ENCODE data around the gene TMEM163.
"Not testable (repeated sequence)": the region's sequence is repeated elsewhere in the genome, so short reads cannot be mapped to it uniquely, and the experiment has no call there.

TMEM163 gene

DNA sequence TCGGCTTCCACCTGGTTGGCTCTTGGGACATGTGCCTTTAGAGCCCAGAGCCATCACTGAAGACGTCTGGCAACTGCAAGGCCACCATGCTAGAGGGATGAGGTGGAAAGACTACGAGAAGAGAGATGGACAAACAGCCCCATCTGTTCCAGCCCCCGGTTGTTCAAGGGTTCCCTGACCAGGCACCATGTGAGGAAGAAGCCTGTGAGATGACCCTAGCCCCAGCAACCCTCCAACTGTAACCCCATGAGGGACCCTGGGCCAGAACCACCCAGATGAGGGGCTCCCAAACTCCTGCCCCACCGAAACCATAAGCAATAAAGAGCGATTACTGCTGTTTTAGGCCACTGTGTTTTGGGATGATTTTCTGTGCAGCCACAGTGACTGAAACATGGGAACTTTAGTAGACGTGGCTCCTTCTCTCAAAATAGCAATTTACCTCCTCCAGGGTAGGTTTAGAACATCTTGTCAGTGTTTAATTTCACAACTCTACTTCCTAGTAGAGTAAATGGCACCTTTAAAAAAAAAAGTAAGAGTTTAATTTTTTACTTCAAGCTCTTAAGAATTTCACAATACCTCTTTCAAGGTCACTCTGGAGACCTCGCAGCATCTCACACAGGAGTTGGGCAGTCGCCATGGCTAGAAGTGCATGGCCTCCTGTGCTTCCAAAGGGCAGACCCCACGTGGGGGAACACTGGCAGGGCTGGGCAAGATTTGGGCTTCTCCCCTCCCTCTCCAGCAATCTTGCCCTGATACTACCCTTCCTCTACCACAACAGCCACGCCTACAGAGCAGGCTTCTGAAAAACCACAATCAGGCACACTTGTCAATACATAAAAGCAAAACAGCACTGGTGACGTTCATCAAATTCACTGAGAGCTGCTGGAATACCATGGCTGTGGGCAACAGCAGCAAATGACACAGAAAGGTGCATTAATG, 48.8 kb downstream of the TMEM163 start:
- DNase-seq, result peak; percentile 53
- in situ Hi-C loops (cut with MboI; ENCODE audit: low pct_unique_long_range_greater_than_20kb, low sequenced_read_pairs), result no loop called here

DNA sequence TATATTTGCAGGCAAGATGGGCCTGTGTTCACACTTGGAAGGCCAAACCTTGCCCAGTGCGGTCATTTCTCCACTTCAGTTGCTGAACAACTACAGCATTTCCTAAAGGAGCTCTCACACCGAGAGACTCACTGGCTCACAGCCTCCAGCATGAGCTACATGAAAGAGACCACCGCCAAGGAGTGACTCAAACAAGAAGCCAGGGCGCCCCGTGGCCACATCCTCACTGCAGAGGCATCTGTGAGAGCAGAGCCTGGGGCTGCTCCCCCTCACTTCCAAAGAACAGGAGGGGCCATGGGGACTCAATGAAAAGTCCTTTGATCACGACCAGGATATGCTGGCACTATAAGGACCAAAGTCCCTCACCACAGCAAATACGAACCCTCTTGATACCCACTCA, 50.0 kb downstream of the TMEM163 start:
- DNase-seq, result no peak
- in situ Hi-C loops (cut with MboI; ENCODE audit: low pct_unique_long_range_greater_than_20kb, low sequenced_read_pairs), result no loop called here

DNA sequence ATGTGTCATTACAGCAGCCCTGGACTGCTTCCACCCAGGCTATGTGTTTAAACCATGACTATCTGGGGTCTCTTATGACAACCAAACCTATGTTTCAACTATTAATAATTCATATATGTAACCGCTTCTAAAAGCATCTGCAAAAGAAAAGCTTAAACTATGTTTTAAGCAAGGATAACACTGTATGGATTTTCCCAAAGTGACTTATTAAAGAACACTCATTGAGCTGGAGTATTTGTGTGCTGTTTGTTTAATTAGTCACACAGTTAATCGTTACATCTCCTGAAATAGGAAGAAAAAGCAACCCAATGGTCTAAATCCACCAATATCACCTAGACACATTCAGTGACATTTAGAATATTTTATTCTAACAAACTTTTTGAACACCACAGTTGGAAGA, 51.3 kb downstream of the TMEM163 start:
- in situ Hi-C loops (cut with MboI; ENCODE audit: low pct_unique_long_range_greater_than_20kb, low sequenced_read_pairs), result no loop called here
- DNase-seq, result no peak

DNA sequence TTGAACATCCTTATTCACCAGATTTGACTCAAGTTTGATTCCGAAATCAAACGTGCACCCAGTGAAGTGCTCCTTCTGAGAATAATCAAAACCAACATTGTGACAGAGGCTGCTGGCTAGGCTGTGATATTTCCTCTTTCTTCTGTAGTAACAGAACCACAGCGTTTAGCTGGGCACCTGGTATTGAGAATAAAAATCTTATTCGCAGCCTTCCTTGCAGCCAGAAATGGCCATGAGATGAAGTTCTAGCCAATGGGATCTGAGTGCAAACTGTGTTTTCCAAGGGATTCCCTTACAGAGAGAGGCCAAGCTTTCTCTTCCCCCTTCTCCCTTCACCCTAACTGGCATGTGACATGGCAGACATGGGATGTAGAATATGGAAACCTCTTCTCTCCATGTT, 51.7 kb downstream of the TMEM163 start:
- no peak for DNase-seq
- in situ Hi-C loops (cut with MboI; ENCODE audit: low pct_unique_long_range_greater_than_20kb, low sequenced_read_pairs), result no loop called here

DNA sequence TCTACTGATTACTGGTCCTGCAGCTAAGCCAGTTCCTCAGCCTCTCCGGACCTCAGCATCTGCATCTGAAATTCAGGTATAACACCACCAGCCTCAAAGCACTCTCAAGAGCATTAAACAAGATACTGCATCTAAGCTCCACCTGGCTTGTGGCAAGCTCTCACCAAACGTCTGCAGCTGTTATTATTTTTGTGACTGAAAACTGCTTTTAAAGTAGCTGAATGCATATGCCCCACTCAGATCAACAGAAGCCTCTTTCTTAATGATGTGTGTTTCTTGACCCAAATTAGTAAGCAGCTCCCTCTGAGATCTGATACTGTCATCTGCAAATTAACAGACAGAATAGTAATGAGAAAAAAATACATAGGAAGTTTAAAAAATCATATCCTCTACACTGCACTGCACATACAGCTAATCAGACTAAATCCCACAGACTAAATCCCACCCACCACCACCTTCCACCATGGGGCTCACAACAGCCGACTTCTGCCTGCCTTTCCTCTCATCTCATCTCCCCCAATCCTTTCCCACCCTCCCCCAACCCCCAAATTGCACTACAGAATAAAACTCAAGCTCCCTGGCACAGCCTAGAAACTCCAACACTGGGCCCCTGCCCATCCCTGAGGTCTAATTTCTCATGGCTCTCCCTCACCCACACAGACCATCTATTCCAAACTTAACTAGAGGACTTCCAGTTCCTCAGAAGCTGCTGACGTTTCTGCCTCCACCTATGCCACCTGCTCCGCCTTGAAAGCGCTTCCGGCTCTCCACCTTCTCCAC, 52.9 kb downstream of the TMEM163 start:
- in situ Hi-C loops (cut with MboI; ENCODE audit: low pct_unique_long_range_greater_than_20kb, low sequenced_read_pairs), result no loop called here
- DNase-seq, result no peak

DNA sequence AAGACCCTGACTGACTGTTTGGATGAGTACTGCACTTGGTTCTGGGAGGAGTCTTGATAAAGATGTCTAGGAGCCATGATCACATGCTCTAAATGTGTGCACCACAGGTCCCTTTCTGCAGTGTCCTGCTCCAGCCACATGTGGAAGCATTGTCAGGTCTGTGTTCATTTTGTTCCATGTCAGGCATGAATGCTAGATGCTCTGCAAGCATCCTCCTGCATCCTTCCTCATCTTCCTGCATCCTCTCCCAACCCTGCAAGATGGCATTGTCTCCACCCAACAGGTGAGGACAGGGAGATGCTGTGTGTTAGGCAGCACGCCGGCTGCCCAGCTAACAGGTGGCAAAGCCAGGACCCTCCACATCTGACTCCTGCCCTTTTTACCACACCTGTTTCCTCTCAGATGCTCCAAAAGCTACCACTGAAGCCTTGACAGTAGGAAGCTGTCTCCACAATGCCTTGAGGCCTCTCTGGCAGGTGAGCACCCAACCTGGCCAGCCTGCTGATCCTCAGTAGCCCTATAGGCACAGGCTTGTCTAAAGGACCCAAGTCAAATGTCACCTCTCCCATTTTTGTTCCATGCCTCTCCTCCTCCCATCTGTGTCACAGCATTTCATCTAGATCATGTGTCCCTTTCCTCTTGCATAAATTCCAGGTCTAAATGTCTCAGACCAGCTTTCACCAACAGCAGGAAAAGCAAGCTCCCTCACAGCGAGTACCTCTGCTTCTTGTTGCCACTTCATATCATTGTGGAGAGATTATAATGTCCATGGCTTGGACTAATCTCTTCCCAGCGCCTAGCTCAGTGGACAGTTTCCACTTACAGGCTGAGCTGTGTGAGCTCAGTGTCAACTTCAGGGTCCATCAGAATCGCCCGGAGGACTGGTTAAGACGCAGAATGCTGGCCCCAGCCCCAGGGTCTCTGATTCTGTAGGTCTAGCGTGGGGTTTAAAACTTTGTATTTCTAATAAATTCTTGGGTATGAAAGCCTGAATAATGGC, 55.0 kb downstream of the TMEM163 start:
- in situ Hi-C loops (cut with MboI; ENCODE audit: low pct_unique_long_range_greater_than_20kb, low sequenced_read_pairs), result no loop called here
- DNase-seq, result no peak

DNA sequence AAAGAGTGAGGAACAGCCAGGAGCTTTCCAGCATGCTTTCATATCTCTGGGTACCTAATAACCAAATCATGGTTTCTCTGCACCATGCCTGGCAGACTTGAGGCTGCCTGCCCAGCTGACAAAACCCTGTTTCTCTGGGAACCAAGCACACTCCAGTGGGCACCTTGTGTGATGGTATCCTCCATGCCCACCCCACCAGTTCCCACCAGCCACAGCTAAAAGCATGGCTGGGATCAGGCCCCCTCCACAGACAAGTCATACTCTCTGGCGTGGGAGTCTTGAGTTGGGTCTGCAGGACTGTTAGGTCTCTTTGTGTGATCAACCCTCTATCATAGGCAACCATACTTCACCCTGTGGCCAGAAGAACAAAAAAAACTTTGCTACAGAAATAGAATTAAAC, 56.0 kb downstream of the TMEM163 start:
- DNase-seq, result no peak
- in situ Hi-C loops (cut with MboI; ENCODE audit: low pct_unique_long_range_greater_than_20kb, low sequenced_read_pairs), result no loop called here

DNA sequence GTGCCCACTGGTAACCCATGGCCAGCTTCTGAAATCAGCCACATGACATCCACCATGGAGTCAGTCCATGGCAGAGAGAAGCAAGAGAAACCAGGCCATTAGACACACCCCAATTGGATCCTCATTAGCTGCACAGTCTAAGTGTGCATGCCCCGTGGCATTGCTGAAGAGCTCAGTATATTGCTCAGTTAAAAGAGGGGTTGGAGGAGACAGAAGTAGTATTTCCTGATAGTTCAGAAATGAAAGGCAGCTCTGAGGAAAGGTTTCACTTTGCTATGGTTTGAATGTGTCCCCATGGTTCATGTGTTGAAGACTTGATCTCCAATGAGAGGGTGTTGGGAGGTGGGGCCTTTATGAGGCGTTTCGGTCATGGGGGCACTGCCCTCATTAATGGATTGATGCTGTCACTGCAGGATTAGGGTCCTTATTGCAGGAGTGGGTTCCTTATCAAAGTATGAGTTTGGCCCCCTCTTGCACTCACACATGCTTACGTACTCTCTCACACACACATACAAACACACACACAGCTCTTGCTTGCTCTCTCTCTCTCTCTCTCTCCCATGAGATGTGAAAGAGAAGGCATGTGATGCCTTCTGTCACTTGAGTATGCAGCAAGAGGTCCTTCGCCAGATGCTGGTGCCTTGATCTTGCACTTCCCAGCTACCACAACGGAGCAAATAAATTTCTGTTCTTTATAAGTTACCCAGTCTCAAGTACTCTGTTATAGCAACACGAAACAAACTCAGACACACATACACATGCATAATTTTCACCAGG, 58.0 kb downstream of the TMEM163 start:
- DNase-seq, result no peak
- in situ Hi-C loops (cut with MboI; ENCODE audit: low pct_unique_long_range_greater_than_20kb, low sequenced_read_pairs), result no loop called here

DNA sequence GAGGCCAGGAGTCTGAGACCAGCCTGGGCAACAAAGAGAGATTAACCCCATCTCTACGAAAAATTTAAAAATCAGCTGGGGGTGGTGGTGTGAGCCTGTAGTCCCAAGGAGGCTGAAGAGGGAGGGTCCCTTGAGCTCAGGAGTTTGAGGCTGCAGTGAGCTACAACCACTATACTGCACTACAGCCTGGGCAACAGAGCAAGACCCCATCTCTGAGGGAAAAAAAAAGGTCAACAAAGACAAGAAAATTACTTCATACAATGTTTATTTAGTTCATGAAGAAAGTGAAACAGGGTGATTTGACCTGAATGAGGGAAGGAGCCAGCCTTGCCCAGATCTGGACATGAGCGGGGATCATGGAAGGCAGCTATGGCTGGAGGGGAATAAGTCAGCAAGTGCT, 59.1 kb downstream of the TMEM163 start:
- DNase-seq, result no peak
- in situ Hi-C loops (cut with MboI; ENCODE audit: low pct_unique_long_range_greater_than_20kb, low sequenced_read_pairs), result no loop called here

DNA sequence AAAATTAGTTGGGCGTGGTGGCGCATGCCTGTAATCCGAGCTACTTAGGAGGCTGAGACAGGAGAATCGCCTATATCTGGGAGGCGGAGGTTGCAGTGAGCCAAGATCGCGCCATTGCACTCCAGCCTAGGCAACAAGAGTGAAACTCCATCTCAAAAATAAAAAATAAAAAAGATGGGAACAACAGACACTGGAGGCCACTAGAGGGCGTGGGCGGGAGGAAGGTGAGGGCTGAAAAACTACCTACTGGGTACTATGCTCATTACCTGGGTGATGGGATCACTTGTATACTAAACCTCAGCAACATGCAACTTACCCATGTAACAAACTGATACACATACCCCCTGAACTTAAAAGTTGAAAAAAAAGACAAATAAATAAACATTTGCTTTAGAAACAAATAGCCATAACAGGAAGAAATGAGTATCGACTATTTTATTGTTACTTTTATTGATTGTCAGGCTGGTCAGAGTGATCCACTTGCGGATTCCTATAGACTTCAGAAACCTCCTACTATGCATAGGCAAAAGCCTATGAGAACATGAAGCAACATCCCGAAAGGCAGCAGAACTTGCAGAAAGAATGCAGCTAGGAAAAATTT, 61.0 kb downstream of the TMEM163 start:
- in situ Hi-C loops (cut with MboI; ENCODE audit: low pct_unique_long_range_greater_than_20kb, low sequenced_read_pairs), result no loop called here
- DNase-seq, result peak; percentile 46

DNA sequence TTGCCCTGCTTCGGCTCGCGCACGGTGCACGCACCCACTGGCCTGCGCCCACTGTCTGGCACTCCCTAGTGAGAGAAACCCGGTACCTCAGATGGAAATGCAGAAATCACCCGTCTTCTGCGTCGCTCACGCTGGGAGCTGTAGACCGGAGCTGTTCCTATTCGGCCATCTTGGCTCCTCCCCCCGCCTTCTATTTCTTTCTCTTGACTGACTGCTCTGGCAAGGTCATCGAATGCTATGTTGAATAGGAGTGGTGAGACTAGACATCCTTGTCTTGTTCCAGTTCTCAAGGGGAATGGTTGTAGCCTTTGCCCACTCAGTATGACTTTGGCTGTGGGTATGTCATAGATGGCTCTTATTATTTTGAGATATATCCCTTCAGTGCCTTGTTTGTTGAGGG, 62.4 kb downstream of the TMEM163 start:
- DNase-seq; in situ Hi-C loops (cut with MboI; ENCODE audit: low pct_unique_long_range_greater_than_20kb, low sequenced_read_pairs): not testable (repeated sequence)

DNA sequence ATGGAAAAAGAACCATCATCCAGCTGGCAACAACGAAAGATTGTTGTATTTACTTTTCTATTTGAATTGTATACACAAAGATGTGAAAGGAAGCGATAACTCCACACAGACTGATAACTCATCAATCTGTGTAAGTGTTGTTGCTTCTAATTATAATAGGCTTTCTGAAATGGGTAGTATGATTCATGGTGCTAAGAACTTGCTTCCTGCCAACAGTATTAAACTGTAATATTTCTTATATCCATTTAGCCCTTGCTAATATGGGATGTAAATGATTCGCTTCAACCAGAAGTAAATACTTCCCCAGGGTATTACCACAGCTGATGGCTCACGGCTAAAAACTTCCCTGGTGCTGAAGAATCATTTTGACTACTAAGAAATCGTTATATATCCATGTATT, 70.2 kb downstream of the TMEM163 start:
- in situ Hi-C loops (cut with MboI; ENCODE audit: low pct_unique_long_range_greater_than_20kb, low sequenced_read_pairs), result no loop called here
- no peak for DNase-seq

DNA sequence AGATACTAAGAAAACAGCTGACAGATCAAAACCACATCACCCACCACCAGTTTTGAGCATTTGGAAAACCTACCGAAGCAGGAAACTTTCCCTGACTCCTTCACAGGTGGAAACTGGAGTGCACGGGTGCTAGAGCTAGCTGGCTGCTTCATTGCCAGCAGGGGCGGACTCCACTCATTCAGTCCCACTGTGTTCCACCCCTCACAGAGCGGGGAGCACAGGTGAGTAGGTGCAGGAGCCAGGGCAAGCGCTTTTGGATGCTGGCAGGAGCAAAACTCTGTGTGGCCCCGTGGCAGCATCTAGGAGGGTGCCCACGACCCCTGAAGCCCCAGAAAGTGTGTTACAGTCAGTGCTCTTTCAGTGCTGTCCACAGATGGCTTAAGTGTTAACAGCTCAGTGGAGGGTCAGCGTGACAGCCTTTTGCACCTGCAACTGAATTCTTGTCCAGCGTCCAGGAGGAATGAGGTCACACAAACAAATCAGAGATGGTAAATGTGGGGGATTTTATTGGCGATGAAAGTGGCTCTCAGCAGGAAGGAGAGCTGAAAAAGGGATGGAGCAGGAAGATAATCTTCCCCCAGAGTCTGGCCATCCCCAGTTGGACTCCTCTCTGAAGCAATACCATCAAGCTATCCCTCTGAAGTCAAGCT, 71.1 kb downstream of the TMEM163 start:
- in situ Hi-C loops (cut with MboI; ENCODE audit: low pct_unique_long_range_greater_than_20kb, low sequenced_read_pairs), result no loop called here
- DNase-seq, result no peak

DNA sequence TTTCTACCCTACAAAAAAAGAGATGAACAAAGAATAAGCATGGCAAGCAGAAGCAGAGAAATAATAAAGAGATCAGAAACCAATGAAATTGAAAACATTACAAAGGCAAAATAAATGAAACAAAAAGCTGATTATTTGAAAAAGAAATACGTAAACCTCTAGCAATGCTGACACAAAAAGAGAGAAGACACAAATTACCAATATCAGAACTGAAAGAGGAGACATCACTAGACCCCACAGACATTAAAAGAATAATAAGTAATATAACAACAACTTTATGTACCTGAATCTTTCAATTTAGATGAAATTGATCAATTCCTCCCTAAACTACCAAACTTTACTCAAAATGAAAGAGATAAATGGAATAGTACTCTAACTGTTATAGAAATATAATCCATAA, 75.9 kb downstream of the TMEM163 start:
- in situ Hi-C loops (cut with MboI; ENCODE audit: low pct_unique_long_range_greater_than_20kb, low sequenced_read_pairs), result no loop called here
- DNase-seq, result no peak

DNA sequence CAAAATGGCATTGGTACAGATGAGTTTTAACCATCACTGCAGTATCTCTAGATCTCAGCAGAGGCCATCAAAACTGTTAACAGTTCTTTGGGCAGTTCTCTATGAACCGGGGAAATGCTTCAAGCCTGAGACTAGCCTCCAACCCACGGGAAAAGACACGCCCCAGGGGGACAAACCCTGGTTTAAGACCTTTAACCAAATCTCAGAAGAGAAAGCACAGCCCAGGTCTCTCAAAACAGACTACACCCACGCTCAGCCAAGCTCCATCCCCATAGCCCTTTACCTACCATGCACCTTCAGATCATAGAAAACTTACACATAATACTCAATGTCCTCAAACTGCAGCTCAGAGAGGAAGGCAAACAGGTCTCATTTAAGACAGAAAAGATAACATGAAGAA, 78.3 kb downstream of the TMEM163 start:
- no peak for DNase-seq
- in situ Hi-C loops (cut with MboI; ENCODE audit: low pct_unique_long_range_greater_than_20kb, low sequenced_read_pairs), result no loop called here

DNA sequence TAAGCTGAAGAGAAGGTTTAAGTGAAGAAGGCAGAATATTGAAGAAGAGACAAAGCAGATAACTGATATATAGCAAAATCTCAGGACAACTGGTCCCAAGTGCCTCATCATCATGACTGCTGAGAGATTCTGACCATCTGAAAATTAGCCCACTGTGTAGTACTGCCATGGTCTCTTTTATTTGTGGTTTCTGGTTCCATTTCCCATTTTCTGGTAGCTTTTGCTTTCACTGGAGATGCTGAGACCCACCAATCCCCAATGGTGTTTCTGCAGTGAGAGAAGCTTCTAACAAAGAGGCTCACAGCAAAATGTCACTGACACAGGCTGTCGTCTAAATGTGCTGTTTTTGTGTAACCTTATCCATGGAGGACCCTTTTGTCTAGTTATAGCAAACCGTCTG, 79.5 kb downstream of the TMEM163 start:
- in situ Hi-C loops (cut with MboI; ENCODE audit: low pct_unique_long_range_greater_than_20kb, low sequenced_read_pairs), result no loop called here
- DNase-seq, result no peak

DNA sequence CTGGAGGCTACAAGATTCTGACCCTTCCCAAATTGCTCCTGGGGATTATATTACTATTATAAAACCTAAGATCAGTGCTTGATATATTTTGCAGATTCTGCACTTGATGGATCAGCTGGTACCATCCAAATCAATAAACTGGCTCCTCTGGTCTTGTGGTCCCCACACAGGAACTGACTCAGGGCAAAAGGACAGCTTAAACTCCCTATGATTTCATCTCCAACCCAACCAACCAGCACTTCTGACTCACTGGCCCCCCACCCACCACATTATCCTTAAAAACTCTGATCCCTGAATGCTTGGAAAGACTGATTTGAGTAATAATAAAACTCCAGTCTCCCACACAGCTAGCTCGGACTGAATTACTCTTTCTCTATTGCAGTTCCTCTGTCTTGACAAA, 82.1 kb downstream of the TMEM163 start:
- no peak for DNase-seq
- in situ Hi-C loops (cut with MboI; ENCODE audit: low pct_unique_long_range_greater_than_20kb, low sequenced_read_pairs), result no loop called here

All from KBM-7 (cell line).